Adrenal gland (tissue), 12 donors: Measurements from ENCODE around the gene NFIL3. TPM values are rescaled to one million over a fixed set of nuclear protein-coding genes. Genes with fewer than 3 reads are reported as not detected.

Experiments used
- DNase-seq, 7 donors: peaks; one replicate each; pipeline ENCODE4 v3.0.0-alpha.2; 2019 to 2020
- H3K27ac ChIP-seq, 5 donors: fragments of 200-600 bp; sonication (generic) in 4 of 5; 1 replicate in 3 of 5; 2 replicates in 2 of 5; pipeline versions ENCODE4 v1.5.1 to v1.8.0; 2016 to 2020; ENCODE audit warnings: mild to moderate bottlenecking in 1 of 5
- H3K27me3 ChIP-seq: fragments of 200-600 bp; 2 replicates; pipeline ENCODE4 v1.8.0; 2021
- H3K36me3 ChIP-seq, 2 donors: fragments of 200-600 bp; replicated peaks in 1 of 2; 1 replicate in 1 of 2; 2 replicates in 1 of 2; pipeline versions ENCODE4 v1.5.1 to v1.8.0; 2018 to 2022
- H3K4me1 ChIP-seq, 2 donors: fragments of 200-600 bp; replicated peaks in 1 of 2; 1 replicate in 1 of 2; 2 replicates in 1 of 2; pipeline versions ENCODE4 v1.5.1 to v1.8.0; 2018 to 2021
- H3K4me3 ChIP-seq, 4 donors: fragments of 200-600 bp; sonication (generic) in 3 of 4; one replicate each; pipeline ENCODE4 v1.5.1; 2016 to 2018
- H3K9me3 ChIP-seq, 3 donors: fragments of 200-600 bp; sonication (generic) in 1 of 3; replicated peaks in 1 of 3; 1 replicate in 2 of 3; 2 replicates in 1 of 3; pipeline versions ENCODE4 v1.5.1 to v1.8.0; 2016 to 2021
- POLR2A ChIP-seq, 2 donors: fragments of 450-650 bp; IDR thresholded peaks; one replicate each; pipeline ENCODE4 v1.6.1; 2017; ENCODE audit warnings: antibody characterized with exemption in 2 of 2, mild to moderate bottlenecking in 2 of 2, moderate library complexity in 1 of 2
- WGBS, 4 donors: extraction: QIAGEN DNeasy Blood & Tissue Kit in 2 of 4; methylation state at CpG; one replicate each; pipeline versions ENCODE4 v1.1.5 to v1.1.7; 2013 to 2017; 5-methylcytosine and 5-hydroxymethylcytosine counted together
- intact Hi-C, 2 donors: fragments of 100-400 bp; cut with DNase I; formaldehyde crosslinking; loops; one replicate each; pipeline versions ENCODE4 v1.14.1 to v1.15.0; 2022 to 2023
- polyA plus RNA-seq, 3 donors: library from polyadenylated mRNA; stranded (reverse); fragments of 200-250 nt in 2 of 3; fragments of 350-450 nt in 1 of 3; fragmentation: Illumina TruSeq in 1 of 3; extraction: RNeasy Lipid Tissue Mini Kit (QIAGEN cat#74804) in 1 of 3; gene quantifications; one replicate each; pipeline ENCODE4 v1.2.3, GENCODE V29; 2013 to 2014
- total RNA-seq, 9 donors: library from RNA; depleted of rRNA in 4 of 9; stranded (reverse); fragments of >200 nt in 4 of 9; fragments of 120-200 nt in 1 of 9; fragmentation: NEBNext Ultra II Directional in 1 of 9; extraction: Animal tissue kit (Norgen Biotek cat#: 25700) in 1 of 9; gene quantifications; one replicate each; pipeline versions ENCODE4 v1.1.0 to v1.2.4, GENCODE V29; 2013 to 2023
- TF ChIP-seq, protein P1 (sequence below), 6 experiments: fragments of 450-650 bp in 4 of 6; fragments of 200-600 bp in 2 of 6; sonication (generic) in 1 of 6; IDR thresholded peaks; 1 replicate in 5 of 6; 2 replicates in 1 of 6; pipeline versions ENCODE4 v1.5.1 to v1.8.0; 2016 to 2021; ENCODE audit warnings: antibody characterized with exemption in 6 of 6, mild to moderate bottlenecking in 2 of 6, moderate library complexity in 1 of 6
- donor health status: healthy with polysubstance abuse.
- donor health status: Bipolar disorder and iron deficiency.
- donor health status: DM: yes; HTN: yes; CAD: no.
- donor health status: DM: no; HTN: no; CAD: no.
- donor health status: DM: no; HTN: no; CAD: no.
- donor health status: DM: yes; HTN: yes; CAD: no.

NFIL3 gene
- total and polyA plus RNA-seq, 12 donors: 8.7 to 74.5 (median 27.3) TPM

DNA sequence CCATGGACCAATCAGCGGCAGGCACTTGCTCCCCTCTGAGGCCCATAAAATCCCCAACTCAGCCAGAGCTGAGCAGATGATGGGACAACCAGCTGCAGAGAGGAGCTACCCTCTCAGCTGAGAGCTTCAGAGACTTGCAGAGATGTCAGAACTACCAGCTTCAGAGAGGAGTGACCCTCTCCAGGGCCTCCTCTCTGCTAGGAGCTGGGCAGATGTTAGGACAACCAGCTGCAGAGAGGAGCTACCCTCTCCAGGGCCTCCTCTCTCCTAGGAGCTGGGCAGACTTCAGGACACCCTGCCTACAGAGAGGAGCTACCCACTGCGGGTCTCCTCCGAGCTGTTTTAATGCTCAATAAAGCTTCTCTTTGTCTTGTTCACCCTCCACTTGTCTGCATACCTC lies 58.9 kb downstream of the NFIL3 start:
- 96 to 100% (median 100%) methylated on average over 2 to 3 of the region's 3 CpGs for WGBS, 4 donors

DNA sequence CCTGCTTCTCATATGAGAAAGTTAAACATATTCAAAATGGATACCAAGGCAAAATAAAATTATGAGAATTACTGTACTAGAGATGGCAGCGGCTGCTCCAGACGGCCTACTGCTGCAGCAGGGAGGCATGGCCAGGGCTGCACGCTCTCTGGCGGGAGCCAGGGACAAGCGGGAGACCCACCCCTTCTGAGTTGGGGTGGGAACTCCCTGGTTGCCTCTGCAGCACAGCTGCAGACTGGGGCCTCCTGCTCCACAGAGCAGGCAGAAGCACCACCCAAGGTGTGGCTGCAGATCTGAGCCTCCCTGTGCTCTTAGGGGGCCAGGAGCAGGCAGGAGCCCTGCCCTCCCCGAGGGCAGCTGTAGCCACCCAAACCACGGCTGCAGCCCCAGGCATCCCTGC lies 59.6 kb downstream of the NFIL3 start:
- H3K4me1 ChIP-seq: peaks cover 7 to 24% of the 10 kb centered on the region in 2 donors
- H3K4me3 ChIP-seq: no peak overlapping the region
- H3K9me3 ChIP-seq: no peaks in the 10 kb centered on the region
- no peaks in the 10 kb centered on the region for H3K27me3 ChIP-seq
- no peak overlapping the region for H3K27ac ChIP-seq
- no peaks in the 10 kb centered on the region for H3K36me3 ChIP-seq
- intact Hi-C loops: loop anchor here in 1 of 2 donors (10.0 kb wide), 1 partner anchor 61 kb away; the partner anchor contains the start of gene NFIL3
- 92 to 96% (median 93%) methylated on average over 5 to 7 of the region's 7 CpGs for WGBS, 4 donors
- no peak for DNase-seq
- no peak for TF ChIP-seq POLR2A (IDR thresholded peaks at IDR 0.05)
- TF ChIP-seq, protein P1, sequence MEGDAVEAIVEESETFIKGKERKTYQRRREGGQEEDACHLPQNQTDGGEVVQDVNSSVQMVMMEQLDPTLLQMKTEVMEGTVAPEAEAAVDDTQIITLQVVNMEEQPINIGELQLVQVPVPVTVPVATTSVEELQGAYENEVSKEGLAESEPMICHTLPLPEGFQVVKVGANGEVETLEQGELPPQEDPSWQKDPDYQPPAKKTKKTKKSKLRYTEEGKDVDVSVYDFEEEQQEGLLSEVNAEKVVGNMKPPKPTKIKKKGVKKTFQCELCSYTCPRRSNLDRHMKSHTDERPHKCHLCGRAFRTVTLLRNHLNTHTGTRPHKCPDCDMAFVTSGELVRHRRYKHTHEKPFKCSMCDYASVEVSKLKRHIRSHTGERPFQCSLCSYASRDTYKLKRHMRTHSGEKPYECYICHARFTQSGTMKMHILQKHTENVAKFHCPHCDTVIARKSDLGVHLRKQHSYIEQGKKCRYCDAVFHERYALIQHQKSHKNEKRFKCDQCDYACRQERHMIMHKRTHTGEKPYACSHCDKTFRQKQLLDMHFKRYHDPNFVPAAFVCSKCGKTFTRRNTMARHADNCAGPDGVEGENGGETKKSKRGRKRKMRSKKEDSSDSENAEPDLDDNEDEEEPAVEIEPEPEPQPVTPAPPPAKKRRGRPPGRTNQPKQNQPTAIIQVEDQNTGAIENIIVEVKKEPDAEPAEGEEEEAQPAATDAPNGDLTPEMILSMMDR (IDR thresholded peaks at IDR 0.05): no peak

More for the DNA sequence above, 58.9 kb downstream of the NFIL3 start:
- intact Hi-C loops: loop anchor here in 1 of 2 donors (10.0 kb wide), 1 partner anchor 60 kb away; the partner anchor contains the start of gene NFIL3
- Histone ChIP-seq H3K27ac (no peak overlapping the region), H3K9me3 (no peaks in the 10 kb centered on the region), H3K36me3 (no peaks in the 10 kb centered on the region), H3K4me3 (no peak overlapping the region), H3K27me3 (no peaks in the 10 kb centered on the region), H3K4me1 (peaks cover 4 to 17% of the 10 kb centered on the region in 2 donors)
- DNase-seq: no peak
- no peak for TF ChIP-seq POLR2A (IDR thresholded peaks at IDR 0.05)
- TF ChIP-seq, protein P1 (IDR thresholded peaks at IDR 0.05): no peak

DNA sequence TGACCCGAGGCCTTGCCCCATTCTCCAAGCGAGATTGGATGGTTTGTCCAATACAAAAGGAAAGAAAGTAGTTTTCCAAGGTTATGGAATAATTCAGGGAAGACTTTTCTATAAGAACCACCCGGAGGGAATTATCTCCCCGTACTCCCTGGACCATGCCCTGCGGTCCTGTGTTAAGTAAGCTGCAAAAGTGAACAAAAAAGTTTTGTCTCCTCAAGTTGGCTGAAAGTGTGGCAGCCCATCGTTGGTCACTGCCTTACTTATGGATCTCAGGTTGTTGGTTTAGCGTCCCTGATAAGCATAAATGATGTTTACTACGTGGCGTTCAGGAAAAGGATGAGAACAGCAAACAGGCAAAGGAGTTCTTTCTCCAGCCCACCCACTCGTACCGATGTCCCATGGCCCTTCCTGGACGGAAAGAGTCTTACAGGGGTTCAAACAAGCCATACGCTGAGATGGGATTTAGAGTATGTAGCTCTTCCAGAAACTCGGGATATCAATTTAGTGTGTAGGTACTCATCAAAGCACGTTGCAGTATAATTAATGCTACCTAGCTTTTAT lies 61.5 kb downstream of the NFIL3 start:
- H3K4me3 ChIP-seq: peak overlapping the region in 2 of 4 donors; percentile 89 to 95
- H3K9me3 ChIP-seq: no peaks in the 10 kb centered on the region
- TF ChIP-seq POLR2A (IDR thresholded peaks at IDR 0.05): no peak
- TF ChIP-seq, protein P1 (IDR thresholded peaks at IDR 0.05): no peak
- H3K27me3 ChIP-seq: no peaks in the 10 kb centered on the region
- 50 to 55% (median 52%) methylated on average over 15 of the region's 15 CpGs for WGBS, 4 donors
- H3K27ac ChIP-seq: peak overlapping the region in 3 of 5 donors; percentile 86 to 92 (median 90)
- H3K36me3 ChIP-seq: no peaks in the 10 kb centered on the region
- intact Hi-C loops: loop anchor here in 1 of 2 donors (10.0 kb wide), 1 partner anchor 63 kb away; the partner anchor contains the start of gene NFIL3
- no peak for DNase-seq
- peaks cover 10 to 33% of the 10 kb centered on the region in 2 donors for H3K4me1 ChIP-seq

DNA sequence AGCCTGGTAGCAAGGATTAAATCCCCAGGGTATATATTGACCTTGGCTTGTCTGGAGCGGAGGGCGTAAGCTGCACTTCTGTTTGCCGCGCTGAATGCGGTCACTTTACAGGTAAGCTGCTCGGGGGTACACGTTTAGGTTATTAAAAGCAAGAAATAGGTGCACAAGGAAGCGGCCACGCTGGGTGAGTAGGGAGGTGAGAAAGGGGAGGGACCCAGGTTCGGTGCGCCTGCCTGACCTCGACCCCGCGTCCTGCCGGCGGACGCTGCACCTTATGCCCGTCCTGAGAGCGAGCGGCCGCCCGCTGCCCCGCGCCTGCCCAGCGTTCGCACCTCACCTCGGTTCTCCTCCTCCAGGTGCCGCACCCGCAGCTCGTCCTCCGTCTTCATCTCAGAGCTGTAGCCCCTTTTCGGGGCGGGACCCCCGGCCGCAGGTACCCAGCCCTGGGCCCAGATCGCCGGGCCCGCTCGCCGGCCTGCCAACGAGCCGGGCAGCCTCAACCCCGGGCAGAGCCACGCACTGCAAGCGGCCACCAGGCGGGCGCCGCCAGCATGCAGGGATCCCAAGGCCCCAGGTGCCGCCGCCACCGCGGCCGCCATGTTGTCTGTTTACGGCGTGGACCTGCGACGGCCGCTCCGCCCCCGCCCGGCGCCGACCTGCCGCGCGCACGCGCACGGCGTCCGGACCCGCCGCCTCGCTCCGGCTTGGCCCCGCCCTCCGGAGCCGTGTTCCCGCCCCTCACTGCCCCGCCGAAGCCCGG lies 62.2 kb downstream of the NFIL3 start, which contains the start of gene AUH:
Gene AUH, minus strand, starts transcription at position 628 of the 760 bp plus-strand sequence. Its CDS starts 29 bp downstream, at position 599.
- Histone ChIP-seq H3K36me3 (no peaks in the 10 kb centered on the region), H3K27ac (peak within 1 kb of the TSS; percentile 74 to 92 (median 86)), H3K4me1 (peaks cover 10 to 33% of the 10 kb centered on the region in 2 donors), H3K9me3 (no peaks in the 10 kb centered on the region), H3K4me3 (peak within 1 kb of the TSS; percentile 43 to 100 (median 92)), H3K27me3 (no peaks in the 10 kb centered on the region)
- TF ChIP-seq, protein P1 (IDR thresholded peaks at IDR 0.05): peak in 2 of 6 experiments; percentile 12 to 28
- peak; percentile 47 to 82 for TF ChIP-seq POLR2A (IDR thresholded peaks at IDR 0.05)
- intact Hi-C loops: loop anchor here in 1 of 2 donors (10.0 kb wide), 1 partner anchor 63 kb away; the partner anchor contains the start of gene NFIL3
- DNase-seq: peak; percentile 82 to 90 (median 86)
- 0% methylated on average over 35 to 82 of the region's 82 CpGs for WGBS, 4 donors
